ENCODE data around the gene HERC2. TPM values are rescaled to one million over a fixed set of nuclear protein-coding genes. Genes with fewer than 3 reads are reported as not detected.

The HERC2 gene
- total and polyA plus RNA-seq, 7 experiments from 2014 or later, result 5.5 to 60.4 (median 42.0) TPM

DNA sequence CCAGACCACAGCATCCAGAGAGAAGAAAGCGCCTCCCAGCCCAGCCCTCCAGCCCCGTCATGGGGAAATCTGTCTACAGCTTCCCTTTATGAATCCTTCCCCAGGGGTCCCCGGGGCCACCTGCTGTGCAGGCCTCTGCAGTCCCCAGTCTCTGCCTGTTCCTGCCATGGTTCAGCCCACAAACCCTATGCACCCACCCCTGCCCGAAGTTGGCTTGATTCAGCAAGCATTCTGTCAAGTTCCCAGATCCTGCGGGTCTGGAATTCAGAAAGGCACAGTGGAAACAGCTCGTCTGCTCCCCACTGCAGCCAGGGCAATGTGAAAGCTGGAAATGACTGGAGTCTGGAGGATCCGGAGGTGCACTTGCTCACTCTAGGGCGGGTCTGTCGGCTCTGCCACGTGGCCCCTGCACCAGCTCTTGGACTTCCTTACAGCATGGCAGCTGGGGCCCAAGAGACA, 220.0 kb downstream of the HERC2 start:
- Mint-ChIP-seq H3K27ac (no peak overlapping the region), H3K4me1 (peaks cover 15 to 41% (median 29%) of the 10 kb centered on the region in 7 donors), H3K27me3 (peaks cover 39 to 65% (median 56%) of the 10 kb centered on the region in 5 donors), H3K4me3 (no peak overlapping the region), H3K36me3 (peaks cover 0 to 19% (median 0%) of the 10 kb centered on the region in 5 donors), H3K9me3 (peaks cover 0 to 10% (median 0%) of the 10 kb centered on the region in 11 donors)
- intact Hi-C loops (cut with micrococcal nuclease), result no loop called here
- POLR2A ChIA-PET, result no interaction called here
- Histone ChIP-seq H3K9me3 (ENCODE audit: control insufficient read depth in 2 of 3, low read length in 3 of 3) (no peaks in the 10 kb centered on the region), H3K4me3 (ENCODE audit: low read length) (no peak overlapping the region), H3K4me1 (ENCODE audit: control insufficient read depth in 2 of 2, insufficient read depth in 2 of 2, low read length in 2 of 2) (peaks cover 9 to 11% of the 10 kb centered on the region in 2 donors), H3K36me3 (ENCODE audit: control insufficient read depth in 2 of 3, insufficient read depth in 3 of 3, low read length in 3 of 3) (no peaks in the 10 kb centered on the region), H3K27ac (ENCODE audit: low read depth, low read length) (no peak overlapping the region), H3K27me3 (ENCODE audit: control insufficient read depth in 2 of 2, insufficient read depth in 2 of 2, low read length in 2 of 2) (peaks cover 0 to 29% of the 10 kb centered on the region in 2 donors)
- no peak for DNase-seq
- ATAC-seq, result no peak
- CTCF ChIA-PET, result no interaction called here

DNA sequence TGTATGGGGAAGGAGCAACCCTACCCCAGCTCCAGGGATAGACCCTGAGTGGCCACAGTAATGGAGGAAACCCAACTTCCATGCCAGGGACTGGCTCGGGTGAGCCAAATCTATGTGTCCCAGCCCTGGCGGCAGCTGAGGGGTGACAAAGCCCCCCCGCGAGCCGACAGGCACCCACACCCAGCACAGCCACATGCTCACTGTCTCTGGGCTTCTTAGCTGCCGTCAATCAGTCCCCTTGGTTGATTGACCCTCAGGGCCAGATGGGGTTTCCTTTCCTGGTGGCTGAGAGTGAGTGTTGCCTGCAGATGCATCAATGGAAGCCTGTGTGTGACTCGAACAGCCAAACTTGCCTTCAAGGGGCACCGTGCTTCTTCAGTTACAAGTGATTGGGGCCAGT, 220.8 kb downstream of the HERC2 start:
- Mint-ChIP-seq H3K36me3 (peaks cover 0 to 19% (median 0%) of the 10 kb centered on the region in 5 donors), H3K27ac (no peak overlapping the region), H3K4me1 (peaks cover 15 to 42% (median 30%) of the 10 kb centered on the region in 7 donors), H3K27me3 (peaks cover 41 to 67% (median 57%) of the 10 kb centered on the region in 5 donors), H3K9me3 (peaks cover 0 to 11% (median 0%) of the 10 kb centered on the region in 11 donors), H3K4me3 (no peak overlapping the region)
- Histone ChIP-seq H3K36me3 (ENCODE audit: control insufficient read depth in 2 of 3, insufficient read depth in 3 of 3, low read length in 3 of 3) (no peaks in the 10 kb centered on the region), H3K4me3 (ENCODE audit: low read length) (no peak overlapping the region), H3K27me3 (ENCODE audit: control insufficient read depth in 2 of 2, insufficient read depth in 2 of 2, low read length in 2 of 2) (peaks cover 4 to 37% of the 10 kb centered on the region in 2 donors), H3K27ac (ENCODE audit: low read depth, low read length) (no peak overlapping the region), H3K9me3 (ENCODE audit: control insufficient read depth in 2 of 3, low read length in 3 of 3) (no peaks in the 10 kb centered on the region), H3K4me1 (ENCODE audit: control insufficient read depth in 2 of 2, insufficient read depth in 2 of 2, low read length in 2 of 2) (peaks cover 8 to 16% of the 10 kb centered on the region in 2 donors)
- ATAC-seq (no peak), DNase-seq (no peak)
- ChIA-PET POLR2A (no interaction called here), CTCF (no interaction called here)
- intact Hi-C loops (cut with micrococcal nuclease), result no loop called here

DNA sequence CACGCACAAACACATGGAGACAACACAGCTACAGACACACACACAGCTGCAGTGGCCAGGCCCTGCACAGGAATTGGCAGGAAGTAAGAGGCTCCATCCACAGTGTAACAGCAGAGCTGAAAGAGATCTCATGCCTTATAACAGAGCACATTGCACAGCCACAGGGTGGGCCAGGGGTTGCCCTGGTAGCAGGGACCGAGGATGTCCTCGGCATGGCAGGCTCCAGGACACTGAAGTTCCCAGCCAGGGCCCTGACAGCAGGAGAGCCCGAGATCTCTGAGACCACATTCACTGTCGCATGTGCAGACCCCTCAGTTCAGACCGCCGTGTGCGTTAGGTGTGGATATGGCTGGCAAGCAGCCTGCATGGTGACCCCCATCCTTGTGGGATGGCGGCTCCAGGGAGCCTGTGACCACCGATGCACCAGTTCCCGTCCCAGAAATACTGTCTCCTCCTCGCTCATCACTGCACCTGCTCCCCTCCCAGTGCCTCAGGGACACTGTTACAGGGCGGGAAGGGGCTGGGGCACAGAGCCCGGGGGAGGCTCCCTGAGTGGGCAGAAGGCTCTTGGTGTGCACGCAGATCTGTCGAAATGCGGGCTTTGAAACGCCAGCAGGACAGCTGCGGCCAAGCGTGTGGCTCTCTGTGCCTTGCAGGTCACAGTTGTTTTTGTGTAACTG, 221.3 kb downstream of the HERC2 start:
- intact Hi-C loops (cut with micrococcal nuclease), result no loop called here
- CTCF ChIA-PET, result no interaction called here
- no peak overlapping the region for H3K4me3 ChIP-seq (ENCODE audit: low read length)
- no peak for ATAC-seq
- DNase-seq, result no peak
- H3K27me3 ChIP-seq (ENCODE audit: control insufficient read depth in 2 of 2, insufficient read depth in 2 of 2, low read length in 2 of 2), result peaks cover 4 to 40% of the 10 kb centered on the region in 2 donors
- POLR2A ChIA-PET, result no interaction called here
- H3K4me3 Mint-ChIP-seq, result peak overlapping the region in 5 of 10 donors; percentile 39 to 72 (median 53)
- no peaks in the 10 kb centered on the region for H3K9me3 ChIP-seq (ENCODE audit: control insufficient read depth in 2 of 3, low read length in 3 of 3)
- no peak overlapping the region for H3K27ac Mint-ChIP-seq
- peaks cover 43 to 67% (median 59%) of the 10 kb centered on the region in 5 donors for H3K27me3 Mint-ChIP-seq
- H3K27ac ChIP-seq (ENCODE audit: low read depth, low read length), result no peak overlapping the region
- H3K36me3 Mint-ChIP-seq, result peaks cover 0 to 19% (median 0%) of the 10 kb centered on the region in 5 donors
- H3K4me1 Mint-ChIP-seq, result peaks cover 12 to 42% (median 31%) of the 10 kb centered on the region in 7 donors
- peaks cover 0 to 11% (median 0%) of the 10 kb centered on the region in 11 donors for H3K9me3 Mint-ChIP-seq
- peaks cover 6 to 16% of the 10 kb centered on the region in 2 donors for H3K4me1 ChIP-seq (ENCODE audit: control insufficient read depth in 2 of 2, insufficient read depth in 2 of 2, low read length in 2 of 2)
- H3K36me3 ChIP-seq (ENCODE audit: control insufficient read depth in 2 of 3, insufficient read depth in 3 of 3, low read length in 3 of 3), result no peaks in the 10 kb centered on the region

DNA sequence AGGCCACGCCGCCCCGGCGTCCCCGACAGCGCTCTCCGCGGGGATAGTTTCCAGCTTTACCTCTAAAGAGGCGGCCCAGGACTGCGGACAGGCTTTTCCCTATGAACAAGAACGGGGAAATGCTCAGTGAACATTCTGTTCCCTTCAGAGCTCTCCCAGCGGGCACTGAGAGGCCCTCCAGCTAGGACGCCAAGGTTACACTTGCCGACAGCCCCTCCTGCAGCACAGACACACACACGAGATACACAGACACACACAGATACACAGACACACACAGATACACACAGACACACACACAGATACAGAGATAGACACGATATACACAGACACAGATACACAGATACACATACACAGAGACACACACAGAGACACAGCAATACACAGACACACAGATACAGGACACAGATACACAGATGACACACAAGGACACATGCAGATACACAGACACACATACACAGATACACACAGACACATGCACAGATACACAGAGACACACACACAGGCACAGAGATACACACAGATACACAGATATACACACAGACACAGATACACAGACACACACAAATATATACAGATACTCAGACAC, 222.3 kb downstream of the HERC2 start:
- peak overlapping the region; percentile 5 to 72 (median 51) for H3K4me3 Mint-ChIP-seq
- ChIA-PET CTCF (no interaction called here), POLR2A (no interaction called here)
- peaks cover 15 to 41% (median 30%) of the 10 kb centered on the region in 7 donors for H3K4me1 Mint-ChIP-seq
- H3K27me3 Mint-ChIP-seq, result peaks cover 47 to 63% (median 57%) of the 10 kb centered on the region in 5 donors
- intact Hi-C loops (cut with micrococcal nuclease), result no loop called here
- H3K27me3 ChIP-seq (ENCODE audit: control insufficient read depth in 2 of 2, insufficient read depth in 2 of 2, low read length in 2 of 2), result peaks cover 4 to 34% of the 10 kb centered on the region in 2 donors
- H3K4me1 ChIP-seq (ENCODE audit: control insufficient read depth in 2 of 2, insufficient read depth in 2 of 2, low read length in 2 of 2), result peaks cover 12 to 23% of the 10 kb centered on the region in 2 donors
- H3K9me3 ChIP-seq (ENCODE audit: control insufficient read depth in 2 of 3, low read length in 3 of 3), result no peaks in the 10 kb centered on the region
- H3K4me3 ChIP-seq (ENCODE audit: low read length), result no peak overlapping the region
- DNase-seq (no peak), ATAC-seq (no peak)
- H3K27ac ChIP-seq (ENCODE audit: low read depth, low read length), result no peak overlapping the region
- peak overlapping the region in 1 of 9 donors; percentile 1 for H3K27ac Mint-ChIP-seq
- no peaks in the 10 kb centered on the region for H3K36me3 ChIP-seq (ENCODE audit: control insufficient read depth in 2 of 3, insufficient read depth in 3 of 3, low read length in 3 of 3)
- H3K9me3 Mint-ChIP-seq, result peaks cover 0 to 9% (median 0%) of the 10 kb centered on the region in 11 donors
- H3K36me3 Mint-ChIP-seq, result peaks cover 0 to 19% (median 0%) of the 10 kb centered on the region in 5 donors

DNA sequence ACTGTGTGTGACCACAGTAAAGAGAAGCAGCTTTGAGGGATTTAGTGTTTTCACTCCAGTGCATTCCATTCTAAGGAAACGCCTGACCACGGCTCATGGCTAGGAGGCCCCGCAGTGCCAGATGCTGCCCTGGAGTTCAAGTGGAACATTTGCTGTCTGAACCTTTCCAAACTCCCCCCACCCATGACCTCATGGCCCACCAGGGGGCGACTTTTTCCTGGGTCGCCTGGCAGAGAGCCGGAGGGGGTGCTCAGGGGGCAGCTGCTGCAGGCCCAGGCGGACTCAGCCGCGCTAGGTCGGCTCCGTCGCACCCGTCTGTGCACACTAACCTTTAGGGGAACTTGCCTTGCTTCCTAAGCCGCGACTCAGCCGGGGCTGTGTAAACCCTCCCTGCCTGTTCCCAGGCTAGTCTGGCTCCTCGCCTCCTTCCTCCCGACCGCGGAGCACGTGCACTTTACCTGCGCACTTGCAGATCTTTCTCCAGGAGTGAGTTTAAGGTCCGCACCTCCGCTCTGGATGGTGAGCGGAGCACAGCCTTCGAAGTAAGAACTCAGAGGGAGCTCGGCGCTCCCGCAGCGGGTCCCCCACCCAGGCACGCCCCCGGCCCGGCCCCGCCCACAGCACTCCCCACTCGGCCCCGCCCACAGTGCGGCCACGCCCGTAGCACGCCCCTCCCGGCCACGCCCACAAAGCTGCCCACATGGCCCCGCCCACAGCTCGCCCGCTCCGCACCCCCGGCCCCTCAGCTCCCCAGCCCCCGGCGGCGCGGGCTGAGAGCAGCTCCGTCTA, 223.0 kb downstream of the HERC2 start, which contains the start of gene OCA2:
Gene OCA2 (minus strand): TSS at position 550 of the 789 bp plus-strand sequence. CDS start 17,441 bp downstream, outside the sequence.
- POLR2A ChIA-PET, result no interaction called here
- H3K4me1 ChIP-seq (ENCODE audit: control insufficient read depth in 2 of 2, insufficient read depth in 2 of 2, low read length in 2 of 2), result peaks cover 16 to 30% of the 10 kb centered on the region in 2 donors
- Mint-ChIP-seq H3K4me3 (peak within 1 kb of the TSS; percentile 39 to 95 (median 74)), H3K4me1 (peaks cover 15 to 44% (median 32%) of the 10 kb centered on the region in 7 donors), H3K36me3 (peaks cover 0 to 20% (median under 1%) of the 10 kb centered on the region in 5 donors), H3K27me3 (peaks cover 50 to 61% (median 54%) of the 10 kb centered on the region in 5 donors), H3K27ac (peak within 1 kb of the TSS in 1 of 9 donors; percentile 1), H3K9me3 (peaks cover 0 to 8% (median under 1%) of the 10 kb centered on the region in 11 donors)
- no peak within 1 kb of the TSS for H3K4me3 ChIP-seq (ENCODE audit: low read length)
- H3K27ac ChIP-seq (ENCODE audit: low read depth, low read length), result no peak within 1 kb of the TSS
- peak in 8 of 9 donors; percentile 24 to 66 (median 52) for DNase-seq
- intact Hi-C loops (cut with micrococcal nuclease), result no loop called here
- H3K9me3 ChIP-seq (ENCODE audit: control insufficient read depth in 2 of 3, low read length in 3 of 3), result no peaks in the 10 kb centered on the region
- H3K27me3 ChIP-seq (ENCODE audit: control insufficient read depth in 2 of 2, insufficient read depth in 2 of 2, low read length in 2 of 2), result peaks cover 4 to 38% of the 10 kb centered on the region in 2 donors
- ATAC-seq, result peak; percentile 71
- CTCF ChIA-PET, result no interaction called here
- H3K36me3 ChIP-seq (ENCODE audit: control insufficient read depth in 2 of 3, insufficient read depth in 3 of 3, low read length in 3 of 3), result no peaks in the 10 kb centered on the region

DNA sequence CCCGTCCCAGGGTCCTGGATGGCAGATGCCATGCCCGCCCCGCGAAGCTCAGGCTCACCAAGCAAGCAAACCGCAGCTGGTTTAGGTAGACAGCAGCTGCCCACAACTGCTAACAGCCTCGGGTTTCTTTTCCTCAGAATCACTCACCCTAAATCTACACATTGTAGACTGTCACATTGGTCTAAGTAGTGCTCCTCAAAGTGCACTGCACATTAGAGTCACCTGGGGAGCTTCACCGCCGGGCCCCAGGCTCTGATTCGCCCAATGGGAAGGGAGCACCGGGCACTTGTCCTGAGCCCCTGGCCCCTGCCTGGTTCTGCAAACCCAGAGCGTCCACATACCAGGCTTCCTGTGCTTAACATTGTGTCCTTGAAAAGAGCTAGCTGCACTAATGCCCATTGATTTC, 223.6 kb downstream of the HERC2 start:
- no peak for ATAC-seq
- Histone ChIP-seq H3K27me3 (ENCODE audit: control insufficient read depth in 2 of 2, insufficient read depth in 2 of 2, low read length in 2 of 2) (peaks cover 4 to 40% of the 10 kb centered on the region in 2 donors), H3K36me3 (ENCODE audit: control insufficient read depth in 2 of 3, insufficient read depth in 3 of 3, low read length in 3 of 3) (no peaks in the 10 kb centered on the region), H3K9me3 (ENCODE audit: control insufficient read depth in 2 of 3, low read length in 3 of 3) (no peaks in the 10 kb centered on the region), H3K4me1 (ENCODE audit: control insufficient read depth in 2 of 2, insufficient read depth in 2 of 2, low read length in 2 of 2) (peaks cover 16 to 31% of the 10 kb centered on the region in 2 donors), H3K4me3 (ENCODE audit: low read length) (no peak overlapping the region), H3K27ac (ENCODE audit: low read depth, low read length) (no peak overlapping the region)
- CTCF ChIA-PET, result no interaction called here
- Mint-ChIP-seq H3K9me3 (peaks cover 0 to 12% (median 1%) of the 10 kb centered on the region in 11 donors), H3K27ac (no peak overlapping the region), H3K36me3 (peaks cover 0 to 22% (median 3%) of the 10 kb centered on the region in 5 donors), H3K4me3 (peak overlapping the region in 9 of 10 donors; percentile 36 to 95 (median 72)), H3K4me1 (peaks cover 17 to 50% (median 38%) of the 10 kb centered on the region in 7 donors), H3K27me3 (peaks cover 53 to 64% (median 54%) of the 10 kb centered on the region in 5 donors)
- POLR2A ChIA-PET, result no interaction called here
- DNase-seq, result no peak
- intact Hi-C loops (cut with micrococcal nuclease), result no loop called here
